CD4-positive, alpha-beta memory T cell (primary cell): ENCODE measurements around the gene PTPRJ. TPM values are rescaled to one million over a fixed set of nuclear protein-coding genes. Genes with fewer than 3 reads are reported as not detected.
A peak's percentile ranks its signal among the peaks of the same experiment; 100 is the strongest.

Source experiments
- CTCF ChIA-PET: fragments of 350-600 bp; sonication (Branson Sonifier 250); formaldehyde crosslinking; loops from one replicate; lab custom pipeline; 2021; ENCODE audit warnings: inconsistent platforms; ENCODE audit not compliant: partially characterized antibody; lab: Charles Lee
- POLR2A ChIA-PET: fragments of 350-600 bp; sonication (Branson Sonifier 250); formaldehyde crosslinking; loops from one replicate; lab custom pipeline; 2021; ENCODE audit not compliant: partially characterized antibody; lab: Charles Lee
- DNase-seq, 5 donors: peaks; one replicate each; pipeline versions ENCODE4 v3.0.0 to v3.0.0-alpha.2; 2020 to 2022; ENCODE audit warnings: mixed read lengths in 1 of 5
- H3K27ac ChIP-seq: one replicate; pipeline ENCODE4 v1.7.0; 2013; ENCODE audit warnings: low read depth, low read length
- H3K27me3 ChIP-seq: 2 replicates; pipeline ENCODE4 v1.7.0; 2013; ENCODE audit warnings: mild to moderate bottlenecking, low read length, moderate library complexity; ENCODE audit not compliant: insufficient read depth
- H3K36me3 ChIP-seq: 2 replicates; pipeline ENCODE4 v1.7.0; 2013; ENCODE audit warnings: mild to moderate bottlenecking, low read length, moderate library complexity; ENCODE audit not compliant: insufficient read depth
- H3K4me1 ChIP-seq: 2 replicates; pipeline ENCODE4 v1.7.0; 2013; ENCODE audit warnings: mild to moderate bottlenecking, low read length, moderate library complexity; ENCODE audit not compliant: insufficient read depth
- H3K4me3 ChIP-seq, 2 donors: one replicate each; pipeline ENCODE4 v1.7.0; 2013; ENCODE audit warnings: low read length in 2 of 2, mild to moderate bottlenecking in 1 of 2
- H3K9me3 ChIP-seq, 2 donors: one replicate each; pipeline ENCODE4 v1.7.0; 2013; ENCODE audit warnings: low read length in 2 of 2, control low read depth in 1 of 2; ENCODE audit not compliant: control insufficient read depth in 1 of 2
- H3K27ac Mint-ChIP-seq, 7 donors: one replicate each; pipeline ENCODE4 v1.8.0; 2020 to 2021; ENCODE audit warnings: mixed read lengths in 7 of 7, mild to moderate bottlenecking in 6 of 7, inconsistent platforms in 3 of 7, moderate library complexity in 3 of 7
- H3K27me3 Mint-ChIP-seq, 2 donors: one replicate each; pipeline ENCODE4 v1.8.0; 2020 to 2021; ENCODE audit warnings: mixed read lengths in 2 of 2
- H3K36me3 Mint-ChIP-seq, 2 donors: one replicate each; pipeline ENCODE4 v1.8.0; 2020 to 2021; ENCODE audit warnings: mixed read lengths in 2 of 2, inconsistent platforms in 1 of 2, mild to moderate bottlenecking in 1 of 2
- H3K4me1 Mint-ChIP-seq, 4 donors: one replicate each; pipeline ENCODE4 v1.8.0; 2020 to 2021; ENCODE audit warnings: mixed read lengths in 4 of 4, mild to moderate bottlenecking in 1 of 4
- H3K4me3 Mint-ChIP-seq, 8 donors: one replicate each; pipeline ENCODE4 v1.8.0; 2020 to 2021; ENCODE audit warnings: mixed read lengths in 8 of 8, mild to moderate bottlenecking in 7 of 8, moderate library complexity in 6 of 8, inconsistent platforms in 3 of 8
- H3K9me3 Mint-ChIP-seq, 8 donors: one replicate each; pipeline ENCODE4 v1.8.0; 2020 to 2021; ENCODE audit warnings: mixed read lengths in 8 of 8, mild to moderate bottlenecking in 5 of 8, inconsistent platforms in 3 of 8, moderate library complexity in 1 of 8
- intact Hi-C: fragments of 100-400 bp; cut with micrococcal nuclease; formaldehyde crosslinking; loops from one replicate; pipeline ENCODE4 v1.15.1; 2023
- polyA plus RNA-seq, 2 donors: library from polyadenylated mRNA; unstranded; fragments of 300-500 nt; fragmentation: Illumina TruSeq; gene quantifications; one replicate each; pipeline ENCODE4 v1.2.3, GENCODE V29; 2021
- total RNA-seq, 2 experiments: library from RNA; stranded (reverse); gene quantifications; one replicate each; pipeline ENCODE4 v1.2.3, GENCODE V29; 2021

The PTPRJ gene
- total and polyA plus RNA-seq, 4 experiments from 2014 or later = 3.3 to 57.9 (median 37.2) TPM

GRCh38 chr11:47969401-47969800 lies 11.0 kb upstream of the PTPRJ start:
- no peaks in the 10 kb centered on the region for H3K9me3 Mint-ChIP-seq
- Histone ChIP-seq H3K9me3 (no peaks in the 10 kb centered on the region), H3K4me3 (no peak overlapping the region), H3K4me1 (no peaks in the 10 kb centered on the region), H3K27me3 (no peaks in the 10 kb centered on the region), H3K27ac (no peak overlapping the region), H3K36me3 (no peaks in the 10 kb centered on the region)
- H3K27me3 Mint-ChIP-seq = no peaks in the 10 kb centered on the region
- intact Hi-C loops = no loop called here
- H3K4me1 Mint-ChIP-seq = peaks cover under 1 to 6% (median 4%) of the 10 kb centered on the region in 4 donors
- ChIA-PET POLR2A (interaction anchor here (1.2 kb wide), 1 partner anchor 13 kb away, joined by 3 read pairs; no protein-coding TSS in a partner anchor), CTCF (interaction anchor here (1.0 to 1.9 kb wide), 3 partner anchors 10 to 34 kb away, joined by 4 to 9 read pairs (median 4); no protein-coding TSS in a partner anchor)
- no peak for DNase-seq
- H3K4me3 Mint-ChIP-seq = no peak overlapping the region
- peak overlapping the region in 1 of 7 donors; percentile 19 for H3K27ac Mint-ChIP-seq
- H3K36me3 Mint-ChIP-seq = no peaks in the 10 kb centered on the region

GRCh38 chr11:47971501-47971900 lies 8.9 kb upstream of the PTPRJ start:
- no peaks in the 10 kb centered on the region for H3K36me3 Mint-ChIP-seq
- Histone ChIP-seq H3K27ac (no peak overlapping the region), H3K4me1 (no peaks in the 10 kb centered on the region), H3K9me3 (no peaks in the 10 kb centered on the region), H3K4me3 (no peak overlapping the region), H3K27me3 (no peaks in the 10 kb centered on the region), H3K36me3 (no peaks in the 10 kb centered on the region)
- H3K9me3 Mint-ChIP-seq = no peaks in the 10 kb centered on the region
- H3K4me1 Mint-ChIP-seq = peaks cover 3 to 10% (median 7%) of the 10 kb centered on the region in 4 donors
- no peak overlapping the region for H3K4me3 Mint-ChIP-seq
- intact Hi-C loops = no loop called here
- H3K27me3 Mint-ChIP-seq = no peaks in the 10 kb centered on the region
- DNase-seq = no peak
- CTCF ChIA-PET = interaction anchor here (1.6 kb wide), 1 partner anchor 136 kb away, joined by 4 read pairs; no protein-coding TSS in a partner anchor
- H3K27ac Mint-ChIP-seq = peak overlapping the region in 1 of 7 donors; percentile 29
- POLR2A ChIA-PET = interaction anchor here (1.2 to 1.5 kb wide), 2 partner anchors 30 to 84 kb away, joined by 3 to 4 read pairs; no protein-coding TSS in a partner anchor

GRCh38 chr11:47973173-47973572 lies 7.2 kb upstream of the PTPRJ start:
- no peaks in the 10 kb centered on the region for H3K27me3 ChIP-seq
- intact Hi-C loops = no loop called here
- Mint-ChIP-seq H3K9me3 (no peaks in the 10 kb centered on the region), H3K27ac (no peak overlapping the region), H3K4me3 (no peak overlapping the region), H3K4me1 (peaks cover 5 to 10% (median 7%) of the 10 kb centered on the region in 4 donors), H3K27me3 (no peaks in the 10 kb centered on the region), H3K36me3 (no peaks in the 10 kb centered on the region)
- no peak overlapping the region for H3K4me3 ChIP-seq
- H3K27ac ChIP-seq = no peak overlapping the region
- H3K4me1 ChIP-seq = no peaks in the 10 kb centered on the region
- DNase-seq = no peak
- ChIA-PET POLR2A (interaction anchor here (0.6 to 1.3 kb wide), 2 partner anchors 25 to 83 kb away, joined by 4 to 5 read pairs; no protein-coding TSS in a partner anchor), CTCF (interaction anchor here (1.1 to 1.3 kb wide), 2 partner anchors 39 to 135 kb away, joined by 3 read pairs; no protein-coding TSS in a partner anchor)
- no peaks in the 10 kb centered on the region for H3K9me3 ChIP-seq
- no peaks in the 10 kb centered on the region for H3K36me3 ChIP-seq

GRCh38 chr11:47976931-47977330 lies 3.4 kb upstream of the PTPRJ start:
- Mint-ChIP-seq H3K27ac (peak overlapping the region in 2 of 7 donors; percentile 51 to 76), H3K4me3 (no peak overlapping the region), H3K4me1 (peaks cover 10 to 23% (median 16%) of the 10 kb centered on the region in 4 donors), H3K9me3 (no peaks in the 10 kb centered on the region), H3K36me3 (peaks cover 0 to 6% of the 10 kb centered on the region in 2 donors), H3K27me3 (no peaks in the 10 kb centered on the region)
- no peaks in the 10 kb centered on the region for H3K9me3 ChIP-seq
- H3K4me1 ChIP-seq = peaks cover 10% of the 10 kb centered on the region
- no peak overlapping the region for H3K27ac ChIP-seq
- intact Hi-C loops = no loop called here
- H3K36me3 ChIP-seq = no peaks in the 10 kb centered on the region
- no peak for DNase-seq
- H3K27me3 ChIP-seq = no peaks in the 10 kb centered on the region
- ChIA-PET POLR2A (no interaction called here), CTCF (interaction anchor here (1.6 kb wide), 1 partner anchor 131 kb away, joined by 4 read pairs; no protein-coding TSS in a partner anchor)
- H3K4me3 ChIP-seq = no peak overlapping the region

- Histone ChIP-seq H3K4me3 (no peak overlapping the region), H3K27me3 (no peaks in the 10 kb centered on the region), H3K4me1 (peaks cover 16% of the 10 kb centered on the region), H3K9me3 (no peaks in the 10 kb centered on the region), H3K36me3 (no peaks in the 10 kb centered on the region), H3K27ac (no peak overlapping the region)
- ChIA-PET POLR2A (interaction anchor here (0.7 to 3.0 kb wide), 4 partner anchors 24 to 109 kb away, joined by 3 to 22 read pairs (median 14); no protein-coding TSS in a partner anchor), CTCF (interaction anchor here (0.9 to 1.6 kb wide), 2 partner anchors 38 to 130 kb away, joined by 3 to 4 read pairs; no protein-coding TSS in a partner anchor)
- intact Hi-C loops = no loop called here
- Mint-ChIP-seq H3K4me1 (peaks cover 14 to 28% (median 20%) of the 10 kb centered on the region in 4 donors), H3K27me3 (no peaks in the 10 kb centered on the region), H3K36me3 (peaks cover 0 to 6% of the 10 kb centered on the region in 2 donors), H3K9me3 (no peaks in the 10 kb centered on the region), H3K4me3 (peak overlapping the region in 1 of 8 donors; percentile 43), H3K27ac (peak overlapping the region in 1 of 7 donors; percentile 10)
- DNase-seq = no peak
Measured at GRCh38 chr11:47977623-47978022, 2.7 kb upstream of the PTPRJ start.

GRCh38 chr11:47979378-47980087 lies 826 bp upstream of the PTPRJ start:
- Mint-ChIP-seq H3K4me3 (peak overlapping the region; percentile 55 to 84 (median 68)), H3K27ac (peak overlapping the region; percentile 32 to 85 (median 53)), H3K27me3 (no peaks in the 10 kb centered on the region), H3K9me3 (no peaks in the 10 kb centered on the region), H3K4me1 (peaks cover 29 to 43% (median 32%) of the 10 kb centered on the region in 4 donors), H3K36me3 (peaks cover 0 to 8% of the 10 kb centered on the region in 2 donors)
- Histone ChIP-seq H3K36me3 (no peaks in the 10 kb centered on the region), H3K27me3 (no peaks in the 10 kb centered on the region), H3K4me3 (peak overlapping the region in 1 of 2 donors; percentile 19), H3K4me1 (peaks cover 35% of the 10 kb centered on the region), H3K27ac (no peak overlapping the region), H3K9me3 (no peaks in the 10 kb centered on the region)
- POLR2A ChIA-PET = interaction anchor here (0.6 to 3.0 kb wide), 12 partner anchors 14 to 126 kb away, joined by 3 to 22 read pairs (median 4); no protein-coding TSS in a partner anchor
- CTCF ChIA-PET = interaction anchor here (0.9 to 2.3 kb wide), 5 partner anchors 14 to 129 kb away, joined by 3 to 15 read pairs (median 4); no protein-coding TSS in a partner anchor
- intact Hi-C loops = loop anchor here (1.0 to 5.0 kb wide), 4 partner anchors 22 to 128 kb away; no protein-coding TSS in a partner anchor
- DNase-seq = no peak
